IMR-90 (cell line): ENCODE results near the gene ACTBL2. TPM values are rescaled to one million over a fixed set of nuclear protein-coding genes. Genes with fewer than 3 reads are reported as not detected.

Source experiments
- ATAC-seq: fragments of 200-7000 bp; cut with Tn5 transposase; 2 replicates; pipeline ENCODE4 v1.9.1; 2020; ENCODE audit warnings: low read depth, mild to moderate bottlenecking, moderate library complexity
- BruUV-seq: library from RNA; stranded (reverse); fragments of 400-500 nt; replicated peaks from 2 replicates; lab custom pipeline; 2021; lab: Mats Ljungman, UMichigan
- CTCF ChIA-PET: fragments of 300-600 bp; formaldehyde crosslinking; extraction: SDS; loops from one replicate; lab custom pipeline; 2021; ENCODE audit warnings: antibody characterized with exemption; lab: Yijun Ruan, JAX
- POLR2A ChIA-PET: fragments of 300-600 bp; sonication (Branson Sonifier 250); formaldehyde crosslinking; loops from one replicate; lab custom pipeline; 2022; ENCODE audit warnings: antibody characterized with exemption; ENCODE audit not compliant: unreplicated experiment; lab: Charles Lee
- DNase-seq: peaks from one replicate; pipeline ENCODE4 v3.0.0; 2013
- H2AFZ ChIP-seq: replicated peaks from 2 replicates; pipeline ENCODE3; 2013; ENCODE audit warnings: low read length, mild to moderate bottlenecking; ENCODE audit not compliant: poor library complexity
- H2AK5ac ChIP-seq: 2 replicates; pipeline ENCODE4 v1.6.1; 2013; ENCODE audit warnings: low read depth, low read length, inconsistent platforms
- H2AK9ac ChIP-seq: replicated peaks from 2 replicates; pipeline ENCODE3; 2013; ENCODE audit warnings: mild to moderate bottlenecking, low read depth, low read length, moderate library complexity; ENCODE audit not compliant: poor library complexity
- H2BK120ac ChIP-seq: 2 replicates; pipeline ENCODE4 v1.6.1; 2013; ENCODE audit warnings: low read depth, low read length, inconsistent platforms
- H2BK15ac ChIP-seq: 3 replicates; pipeline ENCODE4 v1.6.1; 2013; ENCODE audit warnings: low read depth, low read length, inconsistent platforms
- H2BK20ac ChIP-seq: 2 replicates; pipeline ENCODE4 v1.6.1; 2013; ENCODE audit warnings: low read depth, mild to moderate bottlenecking, inconsistent platforms, low read length, moderate library complexity
- H2BK5ac ChIP-seq: 2 replicates; pipeline ENCODE4 v1.6.1; 2013; ENCODE audit warnings: mild to moderate bottlenecking, low read depth, low read length, inconsistent platforms; ENCODE audit not compliant: poor library complexity, severe bottlenecking
- H3K14ac ChIP-seq: replicated peaks from 2 replicates; pipeline ENCODE4 v1.6.1; 2013; ENCODE audit warnings: low read depth, low read length, inconsistent platforms
- H3K18ac ChIP-seq: 2 replicates; pipeline ENCODE4 v1.6.1; 2013; ENCODE audit warnings: low read depth, low read length, control low read depth
- H3K23ac ChIP-seq: 2 replicates; pipeline ENCODE4 v1.6.1; 2013; ENCODE audit warnings: low read depth, low read length, inconsistent platforms
- H3K27ac ChIP-seq: 2 replicates; pipeline ENCODE4 v1.5.1; 2013; ENCODE audit warnings: mild to moderate bottlenecking, control low read depth, low read length; ENCODE audit not compliant: insufficient read depth
- H3K27me3 ChIP-seq: 2 replicates; pipeline ENCODE4 v1.6.1; 2013; ENCODE audit warnings: low read length; ENCODE audit not compliant: control insufficient read depth, insufficient read depth
- H3K36me3 ChIP-seq: 2 replicates; pipeline ENCODE4 v1.6.1; 2013; ENCODE audit warnings: low read length, mixed read lengths; ENCODE audit not compliant: control insufficient read depth, insufficient read depth
- H3K4ac ChIP-seq: 2 replicates; pipeline ENCODE4 v1.6.1; 2013; ENCODE audit warnings: low read depth, low read length, inconsistent platforms
- H3K4me1 ChIP-seq: 2 replicates; pipeline ENCODE4 v1.6.1; 2013; ENCODE audit warnings: low read length, mixed read lengths; ENCODE audit not compliant: control insufficient read depth, insufficient read depth
- H3K4me2 ChIP-seq: 2 replicates; pipeline ENCODE4 v1.6.1; 2013; ENCODE audit warnings: low read depth, mild to moderate bottlenecking, control low read depth, low read length, moderate library complexity
- H3K4me3 ChIP-seq: 2 replicates; pipeline ENCODE4 v1.5.1; 2013; ENCODE audit warnings: low read depth, mild to moderate bottlenecking, control low read depth, low read length, moderate library complexity; ENCODE audit not compliant: insufficient read depth
- H3K56ac ChIP-seq: 2 replicates; pipeline ENCODE4 v1.6.1; 2013; ENCODE audit warnings: low read length, inconsistent platforms; ENCODE audit not compliant: insufficient read depth; ENCODE audit errors: extremely low read depth
- H3K79me1 ChIP-seq, 2 experiments: 2 replicates each; pipeline ENCODE4 v1.6.1; 2013; ENCODE audit warnings: low read length in 2 of 2, inconsistent platforms in 1 of 2, low read depth in 1 of 2
- H3K9ac ChIP-seq: 2 replicates; pipeline ENCODE4 v1.6.1; 2013; ENCODE audit warnings: low read depth, low read length, control low read depth
- H3K9me1 ChIP-seq: 2 replicates; pipeline ENCODE4 v1.6.1; 2013; ENCODE audit warnings: low read length, inconsistent platforms; ENCODE audit not compliant: insufficient read depth
- H3K9me3 ChIP-seq: 2 replicates; pipeline ENCODE4 v1.6.1; 2013; ENCODE audit warnings: low read length; ENCODE audit not compliant: control insufficient read depth, insufficient read depth
- H4K20me1 ChIP-seq: 2 replicates; pipeline ENCODE4 v1.6.1; 2013; ENCODE audit warnings: low read length, inconsistent platforms; ENCODE audit not compliant: insufficient read depth
- H4K5ac ChIP-seq: 2 replicates; pipeline ENCODE4 v1.6.1; 2013; ENCODE audit warnings: mild to moderate bottlenecking, low read depth, low read length, control low read depth
- H4K8ac ChIP-seq, 2 experiments: 2 replicates each; pipeline ENCODE4 v1.6.1; 2013; ENCODE audit warnings: low read depth in 2 of 2, low read length in 2 of 2, control low read depth in 1 of 2, inconsistent platforms in 1 of 2
- H4K91ac ChIP-seq: 2 replicates; pipeline ENCODE4 v1.6.1; 2013; ENCODE audit warnings: low read depth, low read length, inconsistent platforms; ENCODE audit not compliant: insufficient read depth
- FOS ChIP-seq: fragments of 150-350 bp; IDR thresholded peaks from 2 replicates; pipeline ENCODE4 v1.6.1; 2016; ENCODE audit warnings: low read depth, low read length
- MAFK ChIP-seq: IDR thresholded peaks from 2 replicates; pipeline ENCODE4 v1.6.1; 2012; ENCODE audit warnings: low read depth, low read length, improper control_type of control experiment
- POLR2A ChIP-seq: IDR thresholded peaks from 2 replicates; pipeline ENCODE4 v1.6.1; 2012; ENCODE audit warnings: mild to moderate bottlenecking, low read depth, low read length
- RFX5 ChIP-seq: IDR thresholded peaks from 2 replicates; pipeline ENCODE4 v1.8.0; 2012; ENCODE audit warnings: low read depth, mild to moderate bottlenecking, low read length, moderate library complexity
- SMC3 ChIP-seq: fragments of 150-350 bp; IDR thresholded peaks from 2 replicates; pipeline ENCODE4 v1.6.1; 2016; ENCODE audit warnings: low read depth, mild to moderate bottlenecking, antibody characterized with exemption, low read length, moderate library complexity
- WGBS, 2 experiments: methylation state at CpG; one replicate each; pipeline versions ENCODE4 v1.1.5 to v1.1.7; 2013; ENCODE audit warnings: missing lambda C conversion rate in 2 of 2; ENCODE audit not compliant: insufficient read length in 1 of 2; ENCODE audit errors: extremely low coverage in 2 of 2; 5-methylcytosine and 5-hydroxymethylcytosine counted together
- dilution Hi-C: fragments of 300-500 bp; cut with HindIII; formaldehyde crosslinking; loops from one replicate; pipeline ENCODE4 v1.14.3; 2018; ENCODE audit warnings: low sequenced_read_pairs; ENCODE audit not compliant: unreplicated experiment
- in situ Hi-C: fragments of 300-500 bp; cut with MboI; formaldehyde crosslinking; loops from 3 replicates; pipeline ENCODE4 v1.14.3; 2019; ENCODE audit warnings: low sequenced_read_pairs, inconsistent platforms, mixed read lengths
- intact Hi-C: fragments of 100-400 bp; cut with micrococcal nuclease; formaldehyde crosslinking; loops from 2 replicates; pipeline ENCODE4 v1.10.0; 2022
- polyA plus RNA-seq, 3 experiments: library from polyadenylated mRNA; depleted of rRNA; stranded (reverse); fragments of >200 nt; gene quantifications; 2 replicates each; pipeline ENCODE4 v1.2.3, GENCODE V29; 2012; ENCODE audit warnings: low replicate concordance in 1 of 3
- total RNA-seq: library from RNA; depleted of rRNA; stranded (reverse); fragments of >200 nt; gene quantifications from 2 replicates; pipeline ENCODE4 v1.2.3, GENCODE V29; 2012

ACTBL2 gene
- total and polyA plus RNA-seq, 2 of the 4 experiments (the other 2 are of a cell fraction) = 0.29 to 1.6 TPM

DNA sequence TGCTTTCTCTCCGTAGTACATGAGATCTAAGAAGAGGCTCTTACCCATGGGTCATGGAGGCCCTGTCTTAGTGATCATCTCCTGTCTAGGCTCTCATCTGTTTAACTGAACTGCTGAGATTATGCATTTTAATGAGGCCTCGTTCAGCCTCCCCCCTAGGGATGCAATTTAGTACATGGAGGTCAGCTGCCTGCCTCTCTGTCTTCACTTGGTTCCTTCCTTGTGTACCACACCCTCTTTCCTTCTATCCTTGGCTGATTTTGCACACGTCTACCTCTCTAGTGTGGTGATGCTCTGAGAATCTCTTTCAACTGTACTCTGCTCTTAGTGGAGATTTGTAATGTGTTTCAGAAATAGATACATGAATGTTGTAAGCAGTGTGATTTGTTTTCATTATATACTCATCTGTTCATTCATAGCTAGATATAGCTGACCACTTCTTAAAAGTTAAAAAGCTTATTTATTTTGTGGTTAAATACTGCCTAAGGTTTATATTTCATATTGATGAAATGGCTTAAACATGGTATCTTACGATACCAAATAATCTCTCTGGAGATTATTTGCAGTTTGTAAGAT is 3.5 kb upstream of the ACTBL2 start:
- in situ Hi-C loops = no loop called here
- no peak overlapping the region for H2AK9ac ChIP-seq
- WGBS, 2 experiments = no CpG with 5 or more reads among the region's 4 CpGs

More for the DNA sequence above, 3.5 kb upstream of the ACTBL2 start:
- Histone ChIP-seq H3K79me1 (no peaks in the 10 kb centered on the region), H4K8ac (peak overlapping the region in 1 of 2 experiments; percentile 65; a peak in 2 of 4 replicates), H3K56ac (no peak overlapping the region), H4K5ac (peak overlapping the region; percentile 38; the same call in 1 of the 2 replicates), H3K23ac (no peak overlapping the region), H2BK20ac (peak overlapping the region; percentile 78), H2BK120ac (peak overlapping the region; percentile 75), H2AK5ac (peak overlapping the region; percentile 9), H3K9me3 (no peaks in the 10 kb centered on the region), H3K4me1 (peaks cover 21% of the 10 kb centered on the region), H2BK5ac (peak overlapping the region; percentile 19), H2BK15ac (peak overlapping the region; percentile 63; the same call in 1 of the 3 replicates), H3K9ac (no peak overlapping the region), H3K27ac (peak overlapping the region; percentile 27; the same call in 1 of the 2 replicates), H4K20me1 (no peaks in the 10 kb centered on the region), H3K18ac (peak overlapping the region; percentile 20; the same call in 1 of the 2 replicates), H4K91ac (peak overlapping the region; percentile 2; the same call in 1 of the 2 replicates), H3K14ac (0 out of 2 replicates have a peak overlapping the region, but pooled peaks have one; percentile 28), H3K4me3 (no peak overlapping the region), H3K9me1 (peaks cover 13% of the 10 kb centered on the region), H3K4ac (peak overlapping the region; percentile 76), H3K27me3 (no peaks in the 10 kb centered on the region), H2AFZ (peak overlapping the region; percentile 48), H3K4me2 (no peak overlapping the region), H3K36me3 (no peaks in the 10 kb centered on the region)
- DNase-seq (peak; percentile 42), ATAC-seq (peak; percentile 50)
- TF ChIP-seq FOS (no peak), MAFK (no peak), POLR2A (no peak), RFX5 (no peak), SMC3 (no peak)
- no TSS peak for BruUV-seq
- ChIA-PET CTCF (interaction anchor here (0.6 to 1.5 kb wide), 3 partner anchors 24 to 128 kb away, joined by 3 read pairs; no protein-coding TSS in a partner anchor), POLR2A (interaction anchor here (0.5 to 1.0 kb wide), 3 partner anchors 33 to 288 kb away, joined by 3 to 4 read pairs (median 3); no protein-coding TSS in a partner anchor)
- dilution Hi-C loops = no loop called here
- intact Hi-C loops = no loop called here
